ENCODE results near the gene VGLL2. TPM values are rescaled to one million over a fixed set of nuclear protein-coding genes. Genes with fewer than 3 reads are reported as not detected.

The VGLL2 gene
- total RNA-seq: not detected
- long read RNA-seq: 0 reads

GRCh38 chr6:117265410-117266256, at the start of gene VGLL2:
Gene VGLL2, plus strand, starts transcription at chr6:117265558. Its CDS starts 206 bp downstream, at chr6:117265764.
- H3K27ac ChIP-seq: no peak within 1 kb of the TSS
- no peaks in the 10 kb centered on the region for H3K36me3 ChIP-seq
- peak within 1 kb of the TSS; percentile 16 to 44 (median 35) for H3K4me3 ChIP-seq
- intact Hi-C loops (cut with DNase I): no loop called here
- ATAC-seq: peak; percentile 87 to 94 (median 90)
- WGBS (ENCODE audit: insufficient coverage, low coverage, low lambda C conversion rate, missing lambda C conversion rate): 2% methylated on average over 23 of the region's 63 CpGs
- peaks cover 5 to 58% of the 10 kb centered on the region in 2 donors for H3K27me3 ChIP-seq
- H3K4me1 ChIP-seq: peaks cover 0 to 25% (median 4%) of the 10 kb centered on the region in 4 donors
- peak; percentile 47 to 70 (median 57) for DNase-seq
- TF ChIP-seq POLR2A (IDR thresholded peaks at IDR 0.05): no peak
- TF ChIP-seq CTCF (IDR thresholded peaks at IDR 0.05): peak in 3 of 4 donors; percentile 7 to 19 (median 10)
- no peaks in the 10 kb centered on the region for H3K9me3 ChIP-seq

- WGBS (ENCODE audit: insufficient coverage, low coverage, low lambda C conversion rate, missing lambda C conversion rate): 59% methylated on average over 3 of the region's 3 CpGs
These were observed 42.5 kb upstream of the VGLL2 start for GRCh38 chr6:117222861-117223260.

GRCh38 chr6:117226778-117227177, 38.6 kb upstream of the VGLL2 start:
- Histone ChIP-seq H3K4me3 (no peak overlapping the region), H3K4me1 (no peaks in the 10 kb centered on the region), H3K36me3 (no peaks in the 10 kb centered on the region), H3K27ac (no peak overlapping the region), H3K27me3 (no peaks in the 10 kb centered on the region), H3K9me3 (no peaks in the 10 kb centered on the region)
- WGBS (ENCODE audit: insufficient coverage, low coverage, low lambda C conversion rate, missing lambda C conversion rate): 64% methylated on average over 1 of the region's 1 CpG
- TF ChIP-seq POLR2A (IDR thresholded peaks at IDR 0.05) (no peak), CTCF (IDR thresholded peaks at IDR 0.05) (no peak)
- no peak for DNase-seq
- ATAC-seq: no peak
- intact Hi-C loops (cut with DNase I): no loop called here

More at GRCh38 chr6:117222861-117223260, 42.5 kb upstream of the VGLL2 start:
- H3K27ac ChIP-seq: no peak overlapping the region
- no peaks in the 10 kb centered on the region for H3K27me3 ChIP-seq
- ATAC-seq (no peak), DNase-seq (no peak)
- H3K36me3 ChIP-seq: no peaks in the 10 kb centered on the region
- TF ChIP-seq CTCF (IDR thresholded peaks at IDR 0.05): no peak
- no peak for TF ChIP-seq POLR2A (IDR thresholded peaks at IDR 0.05)
- intact Hi-C loops (cut with DNase I): no loop called here
- H3K4me3 ChIP-seq: no peak overlapping the region
- H3K4me1 ChIP-seq: no peaks in the 10 kb centered on the region
- H3K9me3 ChIP-seq: no peaks in the 10 kb centered on the region

- DNase-seq: no peak
- no peaks in the 10 kb centered on the region for H3K36me3 ChIP-seq
- ATAC-seq: no peak
- no peak overlapping the region for H3K27ac ChIP-seq
- no peaks in the 10 kb centered on the region for H3K4me1 ChIP-seq
- no peaks in the 10 kb centered on the region for H3K27me3 ChIP-seq
- no peaks in the 10 kb centered on the region for H3K9me3 ChIP-seq
- TF ChIP-seq CTCF (IDR thresholded peaks at IDR 0.05): no peak
- no peak for TF ChIP-seq POLR2A (IDR thresholded peaks at IDR 0.05)
- no peak overlapping the region for H3K4me3 ChIP-seq
- intact Hi-C loops (cut with DNase I): no loop called here
- 69% methylated on average over 3 of the region's 3 CpGs for WGBS (ENCODE audit: insufficient coverage, low coverage, low lambda C conversion rate, missing lambda C conversion rate)
These were observed 38.0 kb upstream of the VGLL2 start for GRCh38 chr6:117227245-117227962.

Data from right lobe of liver (tissue), 6 donors.